Omental fat pad (tissue), 4 donors: Measurements from ENCODE around the gene GAB3. TPM values are rescaled to one million over a fixed set of nuclear protein-coding genes. Genes with fewer than 3 reads are reported as not detected.

Source experiments
- ATAC-seq: fragments of 150-250 bp; one replicate; pipeline ENCODE4 v1.9.1; 2016; ENCODE audit warnings: mild to moderate bottlenecking, moderate library complexity; ENCODE audit not compliant: low FRiP score
- DNase-seq: peaks from one replicate; pipeline ENCODE4 v3.0.0-alpha.2; 2019; ENCODE audit warnings: low spot score
- CTCF ChIP-seq, 3 donors: fragments of 450-650 bp; IDR thresholded peaks; one replicate each; pipeline ENCODE4 v1.5.1; 2016 to 2017; ENCODE audit warnings: antibody characterized with exemption in 3 of 3, mild to moderate bottlenecking in 3 of 3, moderate library complexity in 2 of 3
- total RNA-seq, 4 donors: library from RNA; depleted of rRNA; stranded (reverse); fragments of >200 nt; gene quantifications; one replicate each; pipeline ENCODE4 v1.1.0, GENCODE V29; 2016

The GAB3 gene
- total RNA-seq, 4 donors from 2014 or later, result 4.7 to 22.5 (median 14.8) TPM

- DNase-seq (no peak), ATAC-seq (peak; percentile 92)
- no peak for TF ChIP-seq CTCF (IDR thresholded peaks at IDR 0.05)
Observed at GRCh38 chrX:154775419-154776349, 24.8 kb upstream of the GAB3 start.

DNA sequence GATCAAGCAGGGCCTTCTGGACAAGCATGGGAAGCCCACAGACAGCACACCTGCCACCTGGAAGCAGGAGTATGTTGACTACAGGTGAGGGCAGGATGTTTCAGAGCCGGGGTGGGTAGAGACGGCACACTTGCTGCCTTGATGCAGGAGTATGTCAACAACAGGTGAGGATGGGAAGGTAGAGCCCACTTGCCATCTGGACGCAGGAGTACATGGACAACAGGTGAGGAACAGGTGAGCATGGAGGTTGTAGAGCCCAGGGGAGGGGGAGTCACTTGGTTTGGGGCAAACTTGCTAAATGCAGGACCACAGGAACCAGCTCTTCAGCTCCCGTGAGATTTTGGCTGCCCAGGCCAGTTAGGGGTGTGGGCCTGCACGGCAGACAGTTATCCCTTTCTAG, 23.7 kb upstream of the GAB3 start:
- TF ChIP-seq CTCF (IDR thresholded peaks at IDR 0.05), result no peak
- DNase-seq (no peak), ATAC-seq (no peak)

- DNase-seq, result peak; percentile 80
- peak; percentile 96 for ATAC-seq
- no peak for TF ChIP-seq CTCF (IDR thresholded peaks at IDR 0.05)
Observed at GRCh38 chrX:154762537-154763296, 11.8 kb upstream of the GAB3 start, which contains the start of gene DKC1. Gene DKC1, plus strand, starts transcription at chrX:154762864. Its CDS starts 102 bp downstream, at chrX:154762966.

- ATAC-seq (no peak), DNase-seq (no peak)
- no peak for TF ChIP-seq CTCF (IDR thresholded peaks at IDR 0.05)
Observed at GRCh38 chrX:154761977-154762536, 11.2 kb upstream of the GAB3 start.

DNA sequence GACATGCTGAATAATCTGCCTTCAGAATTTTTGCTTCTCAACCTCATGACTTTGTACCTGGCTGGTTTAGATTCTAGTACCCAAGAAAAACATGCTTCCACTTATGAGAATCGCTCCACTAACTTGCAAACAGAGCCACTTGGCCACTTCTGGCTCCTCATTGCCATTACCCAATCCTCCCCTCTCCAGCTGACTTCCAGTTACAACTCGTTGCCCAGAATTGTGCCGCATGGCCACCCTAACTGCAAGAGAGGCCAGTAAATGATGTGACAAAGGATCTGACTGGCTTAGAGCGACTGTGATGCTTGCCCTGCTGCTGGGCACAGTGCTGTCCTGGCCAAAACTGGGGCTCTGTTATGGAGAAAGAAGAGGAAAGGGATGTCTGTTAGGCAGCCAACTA, 7.8 kb upstream of the GAB3 start:
- ATAC-seq (no peak), DNase-seq (no peak)
- no peak for TF ChIP-seq CTCF (IDR thresholded peaks at IDR 0.05)

DNA sequence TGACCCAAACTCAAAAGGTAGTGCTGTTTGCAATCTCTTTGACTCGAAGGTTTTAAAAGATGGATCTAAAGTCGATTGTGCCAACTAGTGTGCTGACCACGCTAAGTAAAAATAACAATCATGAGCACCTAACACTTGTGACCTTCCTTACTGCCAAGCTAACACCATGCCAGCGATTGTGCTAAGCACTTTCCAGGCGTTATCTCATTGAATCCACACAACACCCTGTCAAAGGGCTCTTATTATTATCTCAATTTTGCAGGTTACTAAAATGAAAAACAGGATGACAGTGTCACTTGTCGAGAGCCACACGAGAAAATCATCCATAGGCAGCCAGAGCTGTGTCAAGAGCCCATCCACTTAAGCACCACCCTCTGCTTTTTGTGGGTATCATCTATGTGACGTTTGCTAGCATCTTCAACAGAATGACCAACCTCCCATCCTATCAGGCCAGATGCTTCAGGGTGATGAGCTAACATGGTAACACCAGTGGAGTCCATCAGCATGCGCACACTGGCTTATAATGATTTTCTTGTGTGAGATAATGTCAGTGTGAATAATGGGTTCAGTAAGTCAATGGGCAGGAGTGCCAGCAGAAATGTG, 893 bp upstream of the GAB3 start:
- DNase-seq (no peak), ATAC-seq (no peak)
- TF ChIP-seq CTCF (IDR thresholded peaks at IDR 0.05), result no peak
